HG03159 (cell line): ENCODE measurements around the gene DRAM2.
A peak's percentile ranks its signal among the peaks of the same experiment; 100 is the strongest.
"Not testable (repeated sequence)": the region's sequence is repeated elsewhere in the genome, so short reads cannot be mapped to it uniquely, and the experiment has no call there.

Experiments used
- ATAC-seq: cut with Tn5 transposase; IDR thresholded peaks from one replicate; pipeline ENCODE4 v1.9.1; 2021; ENCODE audit warnings: mild to moderate bottlenecking, moderate library complexity; ENCODE audit not compliant: unreplicated experiment

Gene DRAM2

GRCh38 chr1:111145542-111145941 lies 5.6 kb upstream of the DRAM2 start:
- ATAC-seq = no peak

DNA sequence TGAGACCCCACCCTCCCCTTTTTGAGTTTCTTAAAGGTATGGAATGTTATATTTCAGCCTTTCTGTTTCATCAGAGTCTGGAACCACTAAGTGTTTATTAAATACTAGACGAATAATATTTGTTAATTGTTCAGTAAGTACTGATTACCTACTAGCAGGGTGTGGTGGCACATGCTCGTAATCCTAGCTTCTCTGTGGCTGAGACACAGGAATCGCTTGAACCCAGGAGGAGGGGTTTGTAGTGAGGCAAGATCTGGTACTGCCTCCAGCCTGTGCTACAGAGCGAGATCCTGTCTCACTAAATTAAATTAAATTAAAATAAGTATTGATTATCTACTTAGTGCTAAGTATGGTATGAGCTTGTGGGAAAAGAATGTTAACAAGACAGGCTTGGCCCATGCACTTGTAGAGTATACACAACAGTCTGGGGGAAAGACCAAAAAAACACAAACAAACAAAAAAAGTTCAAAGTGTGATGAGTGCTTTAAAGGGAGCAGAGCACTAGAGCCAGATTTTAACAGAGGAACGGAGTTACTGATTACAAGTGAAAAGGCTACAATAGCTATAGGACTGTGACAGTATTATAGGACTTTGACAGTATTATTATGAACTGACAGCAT lies 2.6 kb upstream of the DRAM2 start:
- ATAC-seq = no peak

DNA sequence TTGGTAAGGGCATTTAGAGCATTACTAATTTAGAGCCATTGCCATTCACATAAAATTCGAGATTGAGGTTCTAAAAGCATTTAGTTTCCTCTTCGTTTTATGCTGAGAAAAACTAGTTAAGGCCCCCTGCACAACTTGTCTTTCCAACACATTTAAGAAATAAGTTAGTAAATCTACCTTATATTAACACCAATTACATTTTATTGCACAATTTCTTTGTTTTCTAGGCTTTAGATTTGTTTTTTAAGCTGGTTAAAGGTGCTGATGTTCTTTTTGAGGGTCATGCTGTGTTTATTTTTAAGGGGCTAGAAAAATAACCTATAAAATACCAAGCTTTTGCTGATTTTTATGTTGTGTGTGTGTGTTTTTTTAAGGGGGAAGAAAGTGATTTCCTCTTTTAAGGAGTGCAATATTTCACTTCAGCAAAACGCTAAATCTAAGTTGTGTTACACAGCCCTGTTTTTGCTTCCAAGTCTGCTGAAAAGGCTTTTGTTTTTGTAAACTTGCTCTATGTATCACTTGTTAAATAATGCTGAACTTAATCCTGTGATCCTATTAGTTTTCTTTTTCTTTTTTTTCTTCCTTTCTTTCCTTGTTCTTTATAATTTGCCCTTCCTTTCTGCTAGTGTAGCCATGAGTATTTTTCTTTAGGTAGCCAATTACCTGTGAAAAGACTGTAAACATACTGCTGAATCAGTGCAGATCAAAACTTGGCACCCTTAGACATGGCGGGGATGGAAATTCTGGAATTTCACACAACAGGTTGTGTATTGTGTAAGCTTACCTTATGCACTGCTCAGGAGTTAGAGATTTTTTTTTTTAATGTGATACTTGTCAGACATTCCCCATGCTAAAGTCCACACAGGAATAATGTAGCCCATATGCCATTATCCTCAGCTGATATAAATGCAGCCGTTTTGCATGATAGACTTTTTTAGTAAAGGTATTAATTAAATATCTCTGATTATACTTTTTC lies 1.6 kb upstream of the DRAM2 start:
- no peak for ATAC-seq

- ATAC-seq = no peak
Measured at GRCh38 chr1:111140680-111140967, 731 bp upstream of the DRAM2 start.

DNA sequence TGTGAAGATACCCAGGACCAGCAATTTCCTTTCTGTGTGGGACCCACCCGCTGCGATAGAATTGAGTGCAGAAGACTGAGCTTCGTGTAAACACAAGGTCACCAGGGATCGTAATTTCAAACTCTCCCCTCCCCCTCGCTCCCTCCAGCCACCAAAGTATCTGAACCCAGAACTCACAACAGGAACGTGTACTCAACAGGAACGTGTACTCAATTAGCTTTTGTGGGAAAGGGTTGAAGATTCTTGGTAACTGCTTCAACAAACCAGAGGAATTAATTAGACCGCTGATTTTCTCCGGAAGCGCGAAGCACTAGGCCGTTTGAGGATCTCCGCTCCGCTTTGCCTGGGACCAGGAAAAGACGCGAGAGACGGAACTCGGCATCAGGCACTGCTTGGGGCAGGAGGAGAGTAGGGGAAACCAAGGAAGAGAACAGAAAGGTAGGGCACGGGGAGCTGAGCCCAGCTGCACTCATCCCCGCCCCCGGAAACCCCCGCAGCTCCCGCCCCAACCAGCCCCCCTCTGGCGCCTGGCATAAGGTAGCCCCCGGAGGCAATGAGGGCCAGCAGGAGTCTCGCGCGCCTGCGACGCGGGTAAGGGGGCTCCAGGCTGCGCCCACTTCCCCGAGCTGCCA lies 453 bp downstream of the DRAM2 start:
- ATAC-seq = peak; percentile 46

- ATAC-seq = no peak
Measured at GRCh38 chr1:111133866-111134265, 6.0 kb downstream of the DRAM2 start.

DNA sequence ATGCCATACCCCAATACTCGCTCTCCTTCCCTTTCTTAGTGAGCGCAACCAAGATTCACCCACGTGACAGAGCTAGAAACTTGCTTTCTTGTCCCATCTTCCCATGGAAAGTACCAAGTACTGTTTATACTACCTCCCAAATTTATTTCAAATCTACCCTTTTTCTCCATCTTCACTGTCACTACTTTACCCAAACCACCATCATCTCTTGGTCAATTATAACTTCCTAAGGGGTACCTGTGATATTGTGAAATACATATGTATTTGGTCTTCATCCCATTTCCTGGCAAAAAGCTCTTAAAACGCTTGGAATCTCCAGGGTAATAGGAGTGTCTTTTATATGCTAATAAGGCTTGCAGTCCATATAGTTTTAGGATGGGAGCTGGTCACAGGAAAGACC lies 8.2 kb downstream of the DRAM2 start:
- no peak for ATAC-seq

GRCh38 chr1:111129376-111129775 lies 10.5 kb downstream of the DRAM2 start:
- no peak for ATAC-seq

- peak; percentile 84 for ATAC-seq
Measured at GRCh38 chr1:111127923-111128643, 11.8 kb downstream of the DRAM2 start.

DNA sequence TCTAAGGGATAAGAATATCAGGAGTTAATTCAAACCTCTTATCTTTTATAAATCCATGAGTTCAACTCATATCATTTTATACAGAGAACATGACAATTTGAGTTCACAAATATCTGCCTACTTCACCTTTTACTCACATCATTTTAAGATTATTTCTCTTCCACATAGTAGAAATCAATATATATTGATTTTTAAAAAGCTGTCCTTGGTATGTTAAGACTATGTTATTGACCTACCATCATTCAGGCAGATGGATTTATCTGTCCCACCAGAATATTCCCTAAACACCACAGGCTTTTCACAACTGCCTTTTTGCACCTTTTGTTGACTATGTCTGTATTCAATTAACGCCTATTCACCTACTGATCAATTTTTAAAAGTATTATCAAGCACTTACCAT lies 13.5 kb downstream of the DRAM2 start:
- ATAC-seq = no peak

- no peak for ATAC-seq
Measured at GRCh38 chr1:111116496-111116895, 23.4 kb downstream of the DRAM2 start.

GRCh38 chr1:111110197-111110899 lies 29.5 kb downstream of the DRAM2 start:
- no peak for ATAC-seq

DNA sequence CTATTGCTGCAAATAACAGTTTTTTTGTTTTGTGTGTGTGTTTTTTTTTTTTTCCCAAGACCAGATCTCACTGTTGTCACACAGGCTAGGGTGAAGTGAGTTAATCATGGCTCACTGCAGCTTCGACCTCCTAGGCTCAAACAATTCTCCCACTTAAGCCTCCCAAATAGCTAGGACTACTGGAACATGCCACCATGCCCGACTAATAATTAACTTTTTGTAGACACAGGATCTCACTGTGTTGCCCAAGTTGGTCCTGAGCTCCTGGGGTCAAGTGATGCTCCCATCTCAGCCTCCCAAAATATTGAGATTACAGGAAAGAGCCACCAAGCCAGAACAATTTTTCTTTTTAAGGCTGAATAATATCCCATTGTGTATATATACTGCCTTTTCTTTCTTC lies 34.9 kb downstream of the DRAM2 start:
- ATAC-seq = no peak

GRCh38 chr1:111101854-111102642 lies 37.8 kb downstream of the DRAM2 start:
- no peak for ATAC-seq

DNA sequence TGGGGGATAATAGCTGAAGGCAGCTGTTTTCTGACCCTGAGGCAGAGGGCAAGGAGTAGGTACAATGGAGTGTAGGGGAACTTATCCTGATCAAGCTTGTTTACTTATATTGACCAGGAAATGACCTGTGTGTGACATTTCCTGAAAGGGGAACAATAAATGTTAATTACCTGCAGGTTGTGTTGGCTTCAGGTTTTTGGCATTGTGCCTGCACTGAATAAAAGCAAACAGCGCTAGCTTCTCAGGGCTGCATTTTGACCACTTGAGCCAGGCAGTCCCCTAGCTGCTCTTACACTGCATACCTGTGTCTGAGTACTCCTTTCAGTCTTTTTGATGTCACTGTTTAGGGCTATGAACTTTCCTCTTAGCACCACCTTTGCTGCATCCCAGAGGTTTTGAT lies 40.6 kb downstream of the DRAM2 start:
- ATAC-seq = no peak

DNA sequence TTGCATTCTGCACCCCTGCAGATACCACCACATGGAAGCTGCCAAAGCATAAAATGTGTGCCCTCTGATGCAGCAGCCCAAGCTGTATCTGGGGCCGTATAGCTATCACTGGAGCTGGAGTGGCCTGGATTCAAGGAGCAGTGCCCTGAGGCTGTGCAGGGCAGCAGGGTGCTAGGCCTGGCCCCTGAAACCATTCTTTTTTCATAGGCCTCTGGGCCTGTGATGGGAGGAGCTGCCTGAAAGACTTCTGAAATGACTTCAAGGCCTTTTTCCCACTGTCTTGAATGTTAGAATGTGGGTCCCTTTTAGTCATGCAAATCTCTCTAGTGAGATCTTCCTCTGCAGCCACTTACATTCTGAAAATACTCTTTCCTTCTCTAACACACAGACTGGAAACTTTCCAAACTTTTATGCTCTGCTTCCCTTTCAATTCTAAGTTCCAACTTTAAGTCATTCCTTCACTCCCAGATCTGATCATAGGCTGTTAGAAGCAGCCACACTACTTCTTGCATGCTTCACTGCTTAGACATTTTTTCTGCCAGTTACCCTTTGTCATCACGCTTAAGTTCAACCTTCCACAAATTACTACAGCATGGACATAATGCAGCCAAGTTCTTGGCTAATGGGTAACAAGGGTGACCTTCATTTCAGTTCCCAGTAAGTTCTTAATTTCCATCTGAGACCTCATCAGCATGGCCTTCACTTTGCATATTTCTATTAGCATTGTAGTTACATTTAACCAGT lies 42.4 kb downstream of the DRAM2 start:
- ATAC-seq = no peak

GRCh38 chr1:111095421-111095820 lies 44.5 kb downstream of the DRAM2 start:
- not testable (repeated sequence) for ATAC-seq

- ATAC-seq = no peak
Measured at GRCh38 chr1:111089638-111090037, 50.3 kb downstream of the DRAM2 start.

DNA sequence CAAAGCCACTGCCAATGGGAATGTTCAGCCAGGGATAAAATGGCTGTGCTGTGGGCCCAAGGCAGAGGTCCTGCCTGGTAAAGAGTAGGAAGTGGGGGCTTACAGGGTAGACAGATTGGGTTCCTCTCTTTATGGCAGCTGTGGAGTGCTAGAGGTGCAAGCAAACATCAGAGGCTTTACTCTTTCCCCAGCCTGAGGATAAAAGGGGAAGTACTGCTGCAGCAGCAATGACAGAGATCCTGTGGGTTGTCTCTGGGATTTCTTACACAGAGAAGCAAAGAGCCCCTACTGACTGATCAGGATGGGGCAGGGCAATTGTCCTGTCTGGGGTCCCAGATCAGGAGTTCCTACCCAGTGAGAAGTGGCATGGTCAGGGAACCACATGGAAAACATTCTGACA lies 54.2 kb downstream of the DRAM2 start:
- no peak for ATAC-seq
